SH-SY5Y (cell line): ENCODE results near the gene APBB1.

ENCODE experiments used
- GATA2 ChIP-seq: IDR thresholded peaks from 2 replicates; pipeline ENCODE4 v1.6.1; 2011; ENCODE audit warnings: mild to moderate bottlenecking, low read depth, low read length
- GATA3 ChIP-seq: IDR thresholded peaks from 2 replicates; pipeline ENCODE4 v1.6.1; 2011; ENCODE audit warnings: low read depth, mild to moderate bottlenecking, low read length, moderate library complexity

GRCh38 chr11:6458352-6459098, 39.6 kb upstream of the APBB1 start:
- TF ChIP-seq GATA3 = no peak
- no peak for TF ChIP-seq GATA2
